ENCODE measurements around the gene RBMS1.
"Not testable (repeated sequence)": the region's sequence is repeated elsewhere in the genome, so short reads cannot be mapped to it uniquely, and the experiment has no call there.

DNA sequence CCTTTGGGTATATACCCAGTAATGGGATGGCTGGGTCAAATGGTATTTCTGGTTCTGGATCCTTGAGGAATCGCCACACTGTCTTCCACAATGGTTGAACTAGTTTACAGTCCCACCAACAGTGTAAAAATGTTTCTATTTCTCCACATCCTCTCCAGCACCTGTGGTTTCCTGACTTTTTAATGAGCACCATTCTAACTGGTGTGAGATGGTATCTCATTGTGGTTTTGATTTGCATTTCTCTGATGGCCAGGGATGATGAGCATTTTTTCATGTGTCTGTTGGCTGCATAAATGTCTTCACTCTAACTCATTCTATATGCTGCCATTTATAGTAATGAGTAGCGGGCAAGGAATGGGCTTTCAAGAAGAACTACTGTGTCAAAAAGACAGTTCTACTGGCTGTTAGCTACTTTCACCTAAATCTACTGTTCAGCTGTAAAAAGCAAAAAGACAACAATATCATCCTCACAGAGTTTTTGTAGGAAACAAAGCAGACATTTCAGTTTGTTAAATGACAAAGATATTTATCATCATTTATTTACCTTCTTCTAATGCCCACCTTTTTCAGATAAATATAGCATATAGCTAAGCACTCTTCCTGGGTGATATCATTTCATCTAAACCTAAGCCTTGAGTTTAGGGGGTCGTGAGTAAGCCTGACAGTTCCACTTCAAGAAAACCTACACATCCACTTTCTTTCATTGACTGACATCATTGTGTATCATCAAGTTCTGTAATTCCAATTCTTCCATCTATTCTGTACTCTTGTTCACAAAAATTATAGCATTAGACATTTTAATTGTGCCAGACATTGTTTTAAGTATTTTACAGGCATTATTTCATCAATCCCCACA is 71.7 kb downstream of the RBMS1 start:
- TF ChIP-seq, protein P1, sequence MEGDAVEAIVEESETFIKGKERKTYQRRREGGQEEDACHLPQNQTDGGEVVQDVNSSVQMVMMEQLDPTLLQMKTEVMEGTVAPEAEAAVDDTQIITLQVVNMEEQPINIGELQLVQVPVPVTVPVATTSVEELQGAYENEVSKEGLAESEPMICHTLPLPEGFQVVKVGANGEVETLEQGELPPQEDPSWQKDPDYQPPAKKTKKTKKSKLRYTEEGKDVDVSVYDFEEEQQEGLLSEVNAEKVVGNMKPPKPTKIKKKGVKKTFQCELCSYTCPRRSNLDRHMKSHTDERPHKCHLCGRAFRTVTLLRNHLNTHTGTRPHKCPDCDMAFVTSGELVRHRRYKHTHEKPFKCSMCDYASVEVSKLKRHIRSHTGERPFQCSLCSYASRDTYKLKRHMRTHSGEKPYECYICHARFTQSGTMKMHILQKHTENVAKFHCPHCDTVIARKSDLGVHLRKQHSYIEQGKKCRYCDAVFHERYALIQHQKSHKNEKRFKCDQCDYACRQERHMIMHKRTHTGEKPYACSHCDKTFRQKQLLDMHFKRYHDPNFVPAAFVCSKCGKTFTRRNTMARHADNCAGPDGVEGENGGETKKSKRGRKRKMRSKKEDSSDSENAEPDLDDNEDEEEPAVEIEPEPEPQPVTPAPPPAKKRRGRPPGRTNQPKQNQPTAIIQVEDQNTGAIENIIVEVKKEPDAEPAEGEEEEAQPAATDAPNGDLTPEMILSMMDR (IDR thresholded peaks at IDR 0.05), result not testable (repeated sequence)
- not testable (repeated sequence) for TF ChIP-seq POLR2A (IDR thresholded peaks at IDR 0.05)

Data from right lobe of liver (tissue), 4 donors.